Measurements from ENCODE around the gene FBXO8.
"Not testable (repeated sequence)": the region's sequence is repeated elsewhere in the genome, so short reads cannot be mapped to it uniquely, and the experiment has no call there.

Gene FBXO8

GRCh38 chr4:174316546-174316945 lies 33.1 kb upstream of the FBXO8 start:
- no peaks in the 10 kb centered on the region for H3K27me3 ChIP-seq (ENCODE audit: control insufficient read depth in 5 of 5, insufficient read depth in 4 of 5, low read length in 5 of 5)
- peaks cover 2 to 21% (median 19%) of the 10 kb centered on the region in 5 donors for H3K36me3 ChIP-seq (ENCODE audit: control insufficient read depth in 5 of 5, insufficient read depth in 5 of 5, low read length in 5 of 5)
- no peaks in the 10 kb centered on the region for H3K9me3 ChIP-seq (ENCODE audit: control insufficient read depth in 5 of 5, low read length in 5 of 5)
- no peak overlapping the region for H3K27ac ChIP-seq (ENCODE audit: low read depth, low read length)
- no peak overlapping the region for H3K9ac ChIP-seq (ENCODE audit: low read length in 5 of 5)
- H3K4me3 ChIP-seq (ENCODE audit: low read depth in 1 of 5, low read length in 5 of 5) = no peak overlapping the region
- H3K4me1 ChIP-seq (ENCODE audit: control insufficient read depth in 5 of 5, insufficient read depth in 5 of 5, low read length in 5 of 5) = no peaks in the 10 kb centered on the region

- H3K4me1 ChIP-seq (ENCODE audit: control insufficient read depth in 5 of 5, insufficient read depth in 5 of 5, low read length in 5 of 5) = no peaks in the 10 kb centered on the region
- H3K27me3 ChIP-seq (ENCODE audit: control insufficient read depth in 5 of 5, insufficient read depth in 4 of 5, low read length in 5 of 5) = no peaks in the 10 kb centered on the region
- no peaks in the 10 kb centered on the region for H3K9me3 ChIP-seq (ENCODE audit: control insufficient read depth in 5 of 5, low read length in 5 of 5)
- H3K27ac ChIP-seq (ENCODE audit: low read depth, low read length) = no peak overlapping the region
- H3K9ac ChIP-seq (ENCODE audit: low read length in 5 of 5) = no peak overlapping the region
- peaks cover 2 to 31% (median 17%) of the 10 kb centered on the region in 5 donors for H3K36me3 ChIP-seq (ENCODE audit: control insufficient read depth in 5 of 5, insufficient read depth in 5 of 5, low read length in 5 of 5)
- no peak overlapping the region for H3K4me3 ChIP-seq (ENCODE audit: low read depth in 1 of 5, low read length in 5 of 5)
Measured at GRCh38 chr4:174314770-174315169, 31.3 kb upstream of the FBXO8 start.

GRCh38 chr4:174314274-174314673 lies 30.8 kb upstream of the FBXO8 start:
- Histone ChIP-seq H3K4me1 (ENCODE audit: control insufficient read depth in 5 of 5, insufficient read depth in 5 of 5, low read length in 5 of 5) (no peaks in the 10 kb centered on the region), H3K27me3 (ENCODE audit: control insufficient read depth in 5 of 5, insufficient read depth in 4 of 5, low read length in 5 of 5) (no peaks in the 10 kb centered on the region), H3K9me3 (ENCODE audit: control insufficient read depth in 5 of 5, low read length in 5 of 5) (no peaks in the 10 kb centered on the region), H3K36me3 (ENCODE audit: control insufficient read depth in 5 of 5, insufficient read depth in 5 of 5, low read length in 5 of 5) (peaks cover 2 to 36% (median 17%) of the 10 kb centered on the region in 5 donors), H3K4me3 (ENCODE audit: low read depth in 1 of 5, low read length in 5 of 5) (no peak overlapping the region), H3K9ac (ENCODE audit: low read length in 5 of 5) (no peak overlapping the region), H3K27ac (ENCODE audit: low read depth, low read length) (no peak overlapping the region)

- Histone ChIP-seq H3K36me3 (ENCODE audit: control insufficient read depth in 5 of 5, insufficient read depth in 5 of 5, low read length in 5 of 5) (peaks cover 5 to 48% (median 24%) of the 10 kb centered on the region in 5 donors), H3K9me3 (ENCODE audit: control insufficient read depth in 5 of 5, low read length in 5 of 5) (no peaks in the 10 kb centered on the region), H3K4me3 (ENCODE audit: low read depth in 1 of 5, low read length in 5 of 5) (no peak overlapping the region), H3K4me1 (ENCODE audit: control insufficient read depth in 5 of 5, insufficient read depth in 5 of 5, low read length in 5 of 5) (no peaks in the 10 kb centered on the region), H3K9ac (ENCODE audit: low read length in 5 of 5) (no peak overlapping the region), H3K27me3 (ENCODE audit: control insufficient read depth in 5 of 5, insufficient read depth in 4 of 5, low read length in 5 of 5) (no peaks in the 10 kb centered on the region), H3K27ac (ENCODE audit: low read depth, low read length) (no peak overlapping the region)
Measured at GRCh38 chr4:174312993-174313392, 29.5 kb upstream of the FBXO8 start.

- Histone ChIP-seq H3K27me3 (ENCODE audit: control insufficient read depth in 5 of 5, insufficient read depth in 4 of 5, low read length in 5 of 5) (no peaks in the 10 kb centered on the region), H3K27ac (ENCODE audit: low read depth, low read length) (no peak overlapping the region), H3K4me1 (ENCODE audit: control insufficient read depth in 5 of 5, insufficient read depth in 5 of 5, low read length in 5 of 5) (no peaks in the 10 kb centered on the region), H3K9me3 (ENCODE audit: control insufficient read depth in 5 of 5, low read length in 5 of 5) (no peaks in the 10 kb centered on the region), H3K9ac (ENCODE audit: low read length in 5 of 5) (no peak overlapping the region), H3K4me3 (ENCODE audit: low read depth in 1 of 5, low read length in 5 of 5) (no peak overlapping the region), H3K36me3 (ENCODE audit: control insufficient read depth in 5 of 5, insufficient read depth in 5 of 5, low read length in 5 of 5) (peaks cover 14 to 64% (median 36%) of the 10 kb centered on the region in 5 donors)
Measured at GRCh38 chr4:174307694-174308093, 24.2 kb upstream of the FBXO8 start.

- no peak overlapping the region for H3K4me3 ChIP-seq (ENCODE audit: low read depth in 1 of 5, low read length in 5 of 5)
- no peak overlapping the region for H3K9ac ChIP-seq (ENCODE audit: low read length in 5 of 5)
- no peaks in the 10 kb centered on the region for H3K4me1 ChIP-seq (ENCODE audit: control insufficient read depth in 5 of 5, insufficient read depth in 5 of 5, low read length in 5 of 5)
- no peaks in the 10 kb centered on the region for H3K27me3 ChIP-seq (ENCODE audit: control insufficient read depth in 5 of 5, insufficient read depth in 4 of 5, low read length in 5 of 5)
- H3K9me3 ChIP-seq (ENCODE audit: control insufficient read depth in 5 of 5, low read length in 5 of 5) = no peaks in the 10 kb centered on the region
- H3K36me3 ChIP-seq (ENCODE audit: control insufficient read depth in 5 of 5, insufficient read depth in 5 of 5, low read length in 5 of 5) = peaks cover 13 to 71% (median 40%) of the 10 kb centered on the region in 5 donors
- no peak overlapping the region for H3K27ac ChIP-seq (ENCODE audit: low read depth, low read length)
Measured at GRCh38 chr4:174305961-174306360, 22.5 kb upstream of the FBXO8 start.

- Histone ChIP-seq H3K4me1 (ENCODE audit: control insufficient read depth in 5 of 5, insufficient read depth in 5 of 5, low read length in 5 of 5) (no peaks in the 10 kb centered on the region), H3K27me3 (ENCODE audit: control insufficient read depth in 5 of 5, insufficient read depth in 4 of 5, low read length in 5 of 5) (no peaks in the 10 kb centered on the region), H3K9me3 (ENCODE audit: control insufficient read depth in 5 of 5, low read length in 5 of 5) (no peaks in the 10 kb centered on the region), H3K27ac (ENCODE audit: low read depth, low read length) (no peak overlapping the region), H3K4me3 (ENCODE audit: low read depth in 1 of 5, low read length in 5 of 5) (no peak overlapping the region), H3K36me3 (ENCODE audit: control insufficient read depth in 5 of 5, insufficient read depth in 5 of 5, low read length in 5 of 5) (peaks cover 13 to 73% (median 48%) of the 10 kb centered on the region in 5 donors), H3K9ac (ENCODE audit: low read length in 5 of 5) (no peak overlapping the region)
Measured at GRCh38 chr4:174304664-174305063, 21.2 kb upstream of the FBXO8 start.

GRCh38 chr4:174303687-174304086 lies 20.2 kb upstream of the FBXO8 start:
- no peaks in the 10 kb centered on the region for H3K4me1 ChIP-seq (ENCODE audit: control insufficient read depth in 5 of 5, insufficient read depth in 5 of 5, low read length in 5 of 5)
- H3K4me3 ChIP-seq (ENCODE audit: low read depth in 1 of 5, low read length in 5 of 5) = no peak overlapping the region
- no peaks in the 10 kb centered on the region for H3K9me3 ChIP-seq (ENCODE audit: control insufficient read depth in 5 of 5, low read length in 5 of 5)
- no peak overlapping the region for H3K9ac ChIP-seq (ENCODE audit: low read length in 5 of 5)
- H3K27me3 ChIP-seq (ENCODE audit: control insufficient read depth in 5 of 5, insufficient read depth in 4 of 5, low read length in 5 of 5) = no peaks in the 10 kb centered on the region
- peaks cover 13 to 67% (median 47%) of the 10 kb centered on the region in 5 donors for H3K36me3 ChIP-seq (ENCODE audit: control insufficient read depth in 5 of 5, insufficient read depth in 5 of 5, low read length in 5 of 5)
- no peak overlapping the region for H3K27ac ChIP-seq (ENCODE audit: low read depth, low read length)

- H3K4me1 ChIP-seq (ENCODE audit: control insufficient read depth in 5 of 5, insufficient read depth in 5 of 5, low read length in 5 of 5); H3K4me3 ChIP-seq (ENCODE audit: low read depth in 1 of 5, low read length in 5 of 5); H3K9ac ChIP-seq (ENCODE audit: low read length in 5 of 5); H3K27ac ChIP-seq (ENCODE audit: low read depth, low read length); H3K27me3 ChIP-seq (ENCODE audit: control insufficient read depth in 5 of 5, insufficient read depth in 4 of 5, low read length in 5 of 5): not testable (repeated sequence)
- peaks cover 0 to 11% (median 10%) of the 10 kb centered on the region in 5 donors for H3K36me3 ChIP-seq (ENCODE audit: control insufficient read depth in 5 of 5, insufficient read depth in 5 of 5, low read length in 5 of 5)
- peaks cover 2 to 14% (median 8%) of the 10 kb centered on the region in 5 donors for H3K9me3 ChIP-seq (ENCODE audit: control insufficient read depth in 5 of 5, low read length in 5 of 5)
Measured at GRCh38 chr4:174295142-174295541, 11.7 kb upstream of the FBXO8 start.

- H3K9ac ChIP-seq (ENCODE audit: low read length in 5 of 5); H3K27ac ChIP-seq (ENCODE audit: low read depth, low read length); H3K4me3 ChIP-seq (ENCODE audit: low read depth in 1 of 5, low read length in 5 of 5); H3K4me1 ChIP-seq (ENCODE audit: control insufficient read depth in 5 of 5, insufficient read depth in 5 of 5, low read length in 5 of 5); H3K27me3 ChIP-seq (ENCODE audit: control insufficient read depth in 5 of 5, insufficient read depth in 4 of 5, low read length in 5 of 5); H3K36me3 ChIP-seq (ENCODE audit: control insufficient read depth in 5 of 5, insufficient read depth in 5 of 5, low read length in 5 of 5): not testable (repeated sequence)
- peaks cover 2 to 14% (median 8%) of the 10 kb centered on the region in 5 donors for H3K9me3 ChIP-seq (ENCODE audit: control insufficient read depth in 5 of 5, low read length in 5 of 5)
Measured at GRCh38 chr4:174294641-174295040, 11.2 kb upstream of the FBXO8 start.

GRCh38 chr4:174292473-174292872 lies 9.0 kb upstream of the FBXO8 start:
- H3K9me3 ChIP-seq (ENCODE audit: control insufficient read depth in 5 of 5, low read length in 5 of 5) = peaks cover 2 to 14% (median 8%) of the 10 kb centered on the region in 5 donors
- peaks cover 0 to 4% (median 3%) of the 10 kb centered on the region in 5 donors for H3K36me3 ChIP-seq (ENCODE audit: control insufficient read depth in 5 of 5, insufficient read depth in 5 of 5, low read length in 5 of 5)
- H3K9ac ChIP-seq (ENCODE audit: low read length in 5 of 5) = no peak overlapping the region
- no peaks in the 10 kb centered on the region for H3K27me3 ChIP-seq (ENCODE audit: control insufficient read depth in 5 of 5, insufficient read depth in 4 of 5, low read length in 5 of 5)
- H3K4me1 ChIP-seq (ENCODE audit: control insufficient read depth in 5 of 5, insufficient read depth in 5 of 5, low read length in 5 of 5) = no peaks in the 10 kb centered on the region
- H3K4me3 ChIP-seq (ENCODE audit: low read depth in 1 of 5, low read length in 5 of 5) = no peak overlapping the region
- H3K27ac ChIP-seq (ENCODE audit: low read depth, low read length) = no peak overlapping the region

Data from subcutaneous abdominal adipose tissue (tissue), 5 donors.